Measurements from ENCODE around the gene CCND3. TPM values are rescaled to one million over a fixed set of nuclear protein-coding genes. Genes with fewer than 3 reads are reported as not detected.
A peak's percentile ranks its signal among the peaks of the same experiment; 100 is the strongest.

The CCND3 gene
- total and polyA plus RNA-seq, 2 of the 13 experiments (the other 11 are each of a cell fraction or from before 2014, with no cell fraction given) = 4.3 to 7.2 TPM

GRCh38 chr6:41936073-41936837 lies 5.4 kb downstream of the CCND3 start (continued):
- TF ChIP-seq ZNF740 (CRISPR knock-in tag; IDR thresholded peaks at IDR 0.05) (no peak), ZNF264 (CRISPR knock-in tag; IDR thresholded peaks at IDR 0.05) (no peak), SSRP1 (CRISPR knock-in tag; IDR thresholded peaks at IDR 0.05) (peak; percentile 52; the same call in 1 of the 2 replicates), ZNF512B (CRISPR knock-in tag; IDR thresholded peaks at IDR 0.05; ENCODE audit: borderline replicate concordance) (no peak), HOXA5 (CRISPR knock-in tag; IDR thresholded peaks at IDR 0.05) (no peak), ZNF75D (CRISPR knock-in tag; IDR thresholded peaks at IDR 0.05; ENCODE audit: borderline replicate concordance) (no peak), RFX1 (IDR thresholded peaks at IDR 0.05) (no peak), ZNF430 (CRISPR knock-in tag; IDR thresholded peaks at IDR 0.05) (no peak), RXRA (CRISPR knock-in tag; IDR thresholded peaks at IDR 0.05) (0 out of 2 replicates have a peak, but pooled peaks have one; percentile 34), ZNF883 (CRISPR knock-in tag; IDR thresholded peaks at IDR 0.05; ENCODE audit: not compliant biosample characterization) (no peak), FOXA1 (IDR thresholded peaks at IDR 0.05) (no peak), FOXA1 (CRISPR knock-in tag; IDR thresholded peaks at IDR 0.05) (no peak), AKAP8 (CRISPR knock-in tag; IDR thresholded peaks at IDR 0.05) (no peak), TRIM24 (CRISPR knock-in tag; IDR thresholded peaks at IDR 0.05) (no peak), TAF1 (CRISPR knock-in tag; IDR thresholded peaks at IDR 0.05) (no peak), ZBTB39 (CRISPR knock-in tag; IDR thresholded peaks at IDR 0.05) (no peak), ZSCAN9 (CRISPR knock-in tag; IDR thresholded peaks at IDR 0.05; ENCODE audit: borderline replicate concordance) (no peak), ZNF350 (CRISPR knock-in tag; IDR thresholded peaks at IDR 0.05; ENCODE audit: borderline replicate concordance, low read depth) (0 out of 2 replicates have a peak, but pooled peaks have one; percentile 16), MBD4 (IDR thresholded peaks at IDR 0.05; ENCODE audit: borderline replicate concordance, low read length) (no peak), HES4 (CRISPR knock-in tag; IDR thresholded peaks at IDR 0.05; ENCODE audit: borderline replicate concordance) (no peak), ZNF792 (CRISPR knock-in tag; IDR thresholded peaks at IDR 0.05) (0 out of 2 replicates have a peak, but pooled peaks have one; percentile 9), PAX8 (CRISPR knock-in tag; IDR thresholded peaks at IDR 0.05; ENCODE audit: borderline replicate concordance) (no peak), ZNF724P (CRISPR knock-in tag; IDR thresholded peaks at IDR 0.05; ENCODE audit: borderline replicate concordance) (no peak), GATAD1 (CRISPR knock-in tag; IDR thresholded peaks at IDR 0.05) (no peak; the same call in 1 of the 2 replicates), FOSL1 (CRISPR knock-in tag; IDR thresholded peaks at IDR 0.05; ENCODE audit: borderline replicate concordance) (no peak), NR3C1 (CRISPR knock-in tag; IDR thresholded peaks at IDR 0.05) (no peak), SMAD3 (CRISPR knock-in tag; IDR thresholded peaks at IDR 0.05) (0 out of 2 replicates have a peak, but pooled peaks have one; percentile 60)
